Measurements from ENCODE around the gene ATP6V1F.

- no peak for TF ChIP-seq CTCF (conservative IDR thresholded peaks at IDR 0.05)
- no peak for TF ChIP-seq EZH2 (IDR thresholded peaks at IDR 0.05; ENCODE audit: low read depth)
Observed at GRCh38 chr7:128875523-128875948, 12.9 kb downstream of the ATP6V1F start.

All from PC-9 (cell line).